ENCODE results near the gene ZFP57. TPM values are rescaled to one million over a fixed set of nuclear protein-coding genes. Genes with fewer than 3 reads are reported as not detected.
"Not testable (repeated sequence)": the region's sequence is repeated elsewhere in the genome, so short reads cannot be mapped to it uniquely, and the experiment has no call there.

ZFP57 gene
- total RNA-seq, 3 donors from 2014 or later, result 0.29 to 2.9 TPM; not detected in 1

DNA sequence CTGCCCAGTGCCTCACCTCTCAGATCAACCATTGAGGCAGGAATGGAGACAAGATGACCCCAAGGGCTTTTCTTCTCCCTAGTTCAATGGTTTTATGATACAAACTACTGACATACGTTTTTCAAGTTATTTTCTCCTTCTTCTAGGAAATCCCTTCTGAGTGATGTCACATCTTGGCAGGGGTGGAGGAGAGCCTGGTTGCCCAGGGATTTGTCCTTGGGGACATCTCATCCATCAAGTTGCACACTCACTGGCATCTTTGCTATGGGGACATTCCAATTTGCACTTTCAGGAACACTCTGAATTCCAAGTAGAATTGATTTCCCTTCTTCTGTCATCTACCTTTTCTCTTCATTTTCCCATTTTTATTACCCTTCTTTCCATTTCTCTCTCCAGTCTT lies 9.9 kb downstream of the ZFP57 start:
- TF ChIP-seq POLR2AphosphoS5 (IDR thresholded peaks at IDR 0.05) (no peak), POLR2A (IDR thresholded peaks at IDR 0.05) (no peak)
- TF ChIP-seq, protein P1, sequence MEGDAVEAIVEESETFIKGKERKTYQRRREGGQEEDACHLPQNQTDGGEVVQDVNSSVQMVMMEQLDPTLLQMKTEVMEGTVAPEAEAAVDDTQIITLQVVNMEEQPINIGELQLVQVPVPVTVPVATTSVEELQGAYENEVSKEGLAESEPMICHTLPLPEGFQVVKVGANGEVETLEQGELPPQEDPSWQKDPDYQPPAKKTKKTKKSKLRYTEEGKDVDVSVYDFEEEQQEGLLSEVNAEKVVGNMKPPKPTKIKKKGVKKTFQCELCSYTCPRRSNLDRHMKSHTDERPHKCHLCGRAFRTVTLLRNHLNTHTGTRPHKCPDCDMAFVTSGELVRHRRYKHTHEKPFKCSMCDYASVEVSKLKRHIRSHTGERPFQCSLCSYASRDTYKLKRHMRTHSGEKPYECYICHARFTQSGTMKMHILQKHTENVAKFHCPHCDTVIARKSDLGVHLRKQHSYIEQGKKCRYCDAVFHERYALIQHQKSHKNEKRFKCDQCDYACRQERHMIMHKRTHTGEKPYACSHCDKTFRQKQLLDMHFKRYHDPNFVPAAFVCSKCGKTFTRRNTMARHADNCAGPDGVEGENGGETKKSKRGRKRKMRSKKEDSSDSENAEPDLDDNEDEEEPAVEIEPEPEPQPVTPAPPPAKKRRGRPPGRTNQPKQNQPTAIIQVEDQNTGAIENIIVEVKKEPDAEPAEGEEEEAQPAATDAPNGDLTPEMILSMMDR (IDR thresholded peaks at IDR 0.05), result no peak
- H3K36me3 ChIP-seq, result no peaks in the 10 kb centered on the region
- no peak overlapping the region for H3K27ac ChIP-seq
- H3K4me1 ChIP-seq, result no peaks in the 10 kb centered on the region
- H3K27me3 ChIP-seq, result peaks cover 0 to 9% of the 10 kb centered on the region in 2 donors
- intact Hi-C loops (cut with DNase I; ENCODE audit: low total_unique reads), result no loop called here
- H3K9me3 ChIP-seq, result no peaks in the 10 kb centered on the region
- no peak overlapping the region for H3K4me3 ChIP-seq
- DNase-seq (ENCODE audit: low spot score in 2 of 2), result no peak

GRCh38 chr6:29667158-29667557 lies 13.8 kb downstream of the ZFP57 start:
- H3K4me1 ChIP-seq, result no peaks in the 10 kb centered on the region
- H3K27ac ChIP-seq, result no peak overlapping the region
- intact Hi-C loops (cut with DNase I; ENCODE audit: low total_unique reads), result no loop called here
- no peaks in the 10 kb centered on the region for H3K36me3 ChIP-seq
- no peak for TF ChIP-seq POLR2A (IDR thresholded peaks at IDR 0.05)
- no peak overlapping the region for H3K4me3 ChIP-seq
- peaks cover 0 to 9% of the 10 kb centered on the region in 2 donors for H3K27me3 ChIP-seq
- H3K9me3 ChIP-seq, result no peaks in the 10 kb centered on the region
- DNase-seq (ENCODE audit: low spot score in 2 of 2), result no peak

DNA sequence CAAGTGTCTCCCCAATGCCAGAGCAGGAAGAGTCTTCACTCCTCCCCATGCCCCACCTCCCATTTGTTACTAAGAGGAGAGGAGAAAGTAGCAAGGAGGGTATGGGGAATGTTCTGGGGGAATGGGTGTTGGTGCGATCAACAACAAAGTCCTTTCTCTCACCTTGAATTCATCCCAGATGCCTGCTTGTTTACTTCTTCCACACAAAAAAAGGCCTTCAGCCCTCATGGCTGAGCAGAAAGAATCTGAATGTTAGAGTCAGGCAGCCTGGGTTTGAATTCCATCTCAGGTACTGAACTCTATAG lies 14.2 kb downstream of the ZFP57 start:
- Histone ChIP-seq H3K27me3 (peaks cover 0 to 9% of the 10 kb centered on the region in 2 donors), H3K36me3 (no peaks in the 10 kb centered on the region), H3K4me3 (no peak overlapping the region), H3K4me1 (no peaks in the 10 kb centered on the region), H3K27ac (no peak overlapping the region), H3K9me3 (no peaks in the 10 kb centered on the region)
- TF ChIP-seq POLR2AphosphoS5 (IDR thresholded peaks at IDR 0.05) (no peak), POLR2A (IDR thresholded peaks at IDR 0.05) (no peak)
- TF ChIP-seq, protein P1 (IDR thresholded peaks at IDR 0.05), result no peak
- intact Hi-C loops (cut with DNase I; ENCODE audit: low total_unique reads), result no loop called here
- DNase-seq (ENCODE audit: low spot score in 2 of 2), result no peak

- no peaks in the 10 kb centered on the region for H3K36me3 ChIP-seq
- H3K4me3 ChIP-seq, result no peak overlapping the region
- no peak overlapping the region for H3K27ac ChIP-seq
- H3K27me3 ChIP-seq, result peaks cover 0 to 9% of the 10 kb centered on the region in 2 donors
- TF ChIP-seq POLR2AphosphoS5 (IDR thresholded peaks at IDR 0.05) (no peak), POLR2A (IDR thresholded peaks at IDR 0.05) (no peak)
- TF ChIP-seq, protein P1 (IDR thresholded peaks at IDR 0.05), result no peak
- no peaks in the 10 kb centered on the region for H3K4me1 ChIP-seq
- no peak for DNase-seq (ENCODE audit: low spot score in 2 of 2)
- no peaks in the 10 kb centered on the region for H3K9me3 ChIP-seq
- intact Hi-C loops (cut with DNase I; ENCODE audit: low total_unique reads), result no loop called here
Measured at GRCh38 chr6:29665942-29666825, 14.8 kb downstream of the ZFP57 start.

DNA sequence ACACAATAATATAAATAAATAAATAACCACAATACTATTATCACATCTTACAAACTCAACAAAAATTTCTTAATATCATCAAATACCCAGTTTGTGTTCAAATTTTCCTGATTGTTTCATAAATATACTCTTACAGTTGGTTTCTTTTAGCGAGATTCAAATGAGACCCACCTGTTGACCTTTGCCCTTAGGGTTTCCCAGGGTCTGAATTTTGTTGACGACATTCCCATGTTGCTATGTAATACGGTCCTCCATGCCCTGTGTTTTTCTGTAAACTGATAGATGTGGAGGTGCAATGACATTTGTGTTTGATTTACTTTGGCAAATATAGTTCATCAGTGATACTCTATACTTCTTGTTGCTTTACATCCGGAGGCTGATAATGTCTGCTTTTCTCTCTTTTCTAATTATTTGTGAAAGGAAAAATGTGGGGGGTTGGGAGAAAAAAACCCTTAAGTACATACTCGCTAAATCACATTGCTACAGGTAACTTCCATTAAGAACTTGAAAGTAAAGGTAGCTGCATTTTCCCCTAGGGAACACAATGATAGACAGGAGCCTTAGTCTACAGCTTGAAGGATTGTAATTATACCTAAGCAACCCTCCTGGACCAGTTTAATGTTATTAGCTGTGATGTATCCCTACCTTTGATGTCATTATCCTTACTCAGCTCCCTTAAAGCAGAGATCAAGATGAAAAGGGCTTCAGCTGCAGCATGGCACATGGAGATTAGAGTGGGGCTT lies 17.5 kb downstream of the ZFP57 start:
- TF ChIP-seq, protein P1 (IDR thresholded peaks at IDR 0.05), result no peak
- TF ChIP-seq POLR2A (IDR thresholded peaks at IDR 0.05) (no peak), POLR2AphosphoS5 (IDR thresholded peaks at IDR 0.05) (no peak)
- H3K27ac ChIP-seq, result no peak overlapping the region
- no peak overlapping the region for H3K4me3 ChIP-seq
- no peak for DNase-seq (ENCODE audit: low spot score in 2 of 2)
- no peaks in the 10 kb centered on the region for H3K9me3 ChIP-seq
- H3K36me3 ChIP-seq, result no peaks in the 10 kb centered on the region
- no peaks in the 10 kb centered on the region for H3K27me3 ChIP-seq
- intact Hi-C loops (cut with DNase I; ENCODE audit: low total_unique reads), result no loop called here
- H3K4me1 ChIP-seq, result no peaks in the 10 kb centered on the region

DNA sequence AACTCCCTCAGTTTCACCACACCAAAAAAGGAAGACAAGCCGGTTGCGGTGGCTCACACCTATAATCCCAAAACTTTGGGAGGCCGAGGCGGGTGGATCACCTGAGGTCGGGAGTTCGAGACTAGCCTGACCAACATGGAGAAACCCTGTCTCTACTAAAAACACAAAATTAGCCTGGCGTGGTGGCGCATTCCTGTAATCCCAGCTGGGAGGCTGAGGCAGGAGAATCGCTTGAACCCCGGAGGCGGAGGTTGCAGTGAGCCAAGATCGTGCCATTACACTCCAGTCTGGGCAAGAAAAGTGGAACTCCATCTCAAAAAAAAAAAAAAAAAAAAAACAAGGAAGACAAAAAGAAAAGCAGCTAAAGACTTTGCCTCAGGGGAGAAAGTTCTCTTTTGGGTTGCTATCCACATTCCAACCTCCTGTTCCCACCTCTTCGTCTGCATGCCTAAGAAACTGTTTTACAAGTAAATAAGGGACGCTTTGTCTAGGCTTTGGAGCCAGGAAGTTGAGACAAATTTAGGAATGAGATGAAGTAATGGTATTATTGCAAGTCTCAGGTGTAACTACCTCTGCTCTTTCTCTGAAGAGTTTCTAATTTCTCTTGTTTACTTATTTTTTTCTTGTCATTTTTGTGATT lies 19.3 kb downstream of the ZFP57 start:
- H3K4me1 ChIP-seq; H3K9me3 ChIP-seq; H3K27me3 ChIP-seq; intact Hi-C loops (cut with DNase I; ENCODE audit: low total_unique reads); H3K36me3 ChIP-seq; H3K4me3 ChIP-seq: not testable (repeated sequence)
- peak overlapping the region in 1 of 2 donors; percentile 80 for H3K27ac ChIP-seq
- DNase-seq (ENCODE audit: low spot score in 2 of 2), result peak in 1 of 2 donors; percentile 67
